CD14-positive monocyte (primary cell): ENCODE measurements around the gene ORAI2. TPM values are rescaled to one million over a fixed set of nuclear protein-coding genes. Genes with fewer than 3 reads are reported as not detected.
A peak's percentile ranks its signal among the peaks of the same experiment; 100 is the strongest.

Experiments used
- DNase-seq, 3 donors: peaks; one replicate each; pipeline ENCODE4 v3.0.0-alpha.2; 2011 to 2022
- H2AFZ ChIP-seq: 2 replicates; pipeline ENCODE4 v1.6.0; 2012; ENCODE audit warnings: mild to moderate bottlenecking, low read depth, low read length, inconsistent platforms; ENCODE audit not compliant: insufficient read depth, poor library complexity, severe bottlenecking
- H3K27ac ChIP-seq, 2 donors: 1 replicate in 1 of 2; 2 replicates in 1 of 2; pipeline ENCODE4 v1.5.1; 2012 to 2013; ENCODE audit warnings: low read length in 2 of 2, control low read depth in 1 of 2, inconsistent platforms in 1 of 2, low read depth in 1 of 2, mild to moderate bottlenecking in 1 of 2
- H3K27me3 ChIP-seq, 2 donors: one replicate each; pipeline versions ENCODE4 v1.6.0 to v1.6.1; 2011 to 2013; ENCODE audit warnings: low read length in 2 of 2; ENCODE audit not compliant: control insufficient read depth in 2 of 2, insufficient read depth in 2 of 2
- H3K36me3 ChIP-seq, 2 donors: replicated peaks in 1 of 2; 1 replicate in 1 of 2; 2 replicates in 1 of 2; pipeline versions ENCODE4 v1.5.1 to v1.6.1; 2012 to 2013; ENCODE audit warnings: low read length in 2 of 2, control low read depth in 1 of 2, inconsistent platforms in 1 of 2, mild to moderate bottlenecking in 1 of 2; ENCODE audit not compliant: insufficient read depth in 2 of 2, control insufficient read depth in 1 of 2
- H3K4me1 ChIP-seq, 2 donors: 1 replicate in 1 of 2; 2 replicates in 1 of 2; pipeline versions ENCODE4 v1.5.1 to v1.6.1; 2012 to 2013; ENCODE audit warnings: low read length in 2 of 2, control low read depth in 1 of 2, inconsistent platforms in 1 of 2, mild to moderate bottlenecking in 1 of 2, moderate library complexity in 1 of 2; ENCODE audit not compliant: insufficient read depth in 2 of 2, control insufficient read depth in 1 of 2
- H3K4me2 ChIP-seq: replicated peaks from 2 replicates; pipeline ENCODE3; 2012; ENCODE audit warnings: low read length, moderate library complexity, mild to moderate bottlenecking; ENCODE audit not compliant: poor library complexity, severe bottlenecking; ENCODE audit errors: extremely low read depth
- H3K4me3 ChIP-seq, 3 experiments: fragments of 200-600 bp in 1 of 3; sonication (generic) in 1 of 3; replicated peaks in 1 of 3; 1 replicate in 2 of 3; 2 replicates in 1 of 3; pipeline ENCODE4 v1.5.1; 2011 to 2013; ENCODE audit warnings: low read length in 3 of 3, mild to moderate bottlenecking in 3 of 3, control low read depth in 2 of 3, low read depth in 2 of 3, inconsistent platforms in 1 of 3, moderate library complexity in 1 of 3
- H3K79me2 ChIP-seq: 2 replicates; pipeline ENCODE4 v1.6.0; 2012; ENCODE audit warnings: mild to moderate bottlenecking, control low read depth, inconsistent platforms, low read length, moderate library complexity; ENCODE audit not compliant: insufficient read depth
- H3K9ac ChIP-seq: 2 replicates; pipeline ENCODE4 v1.6.0; 2017; ENCODE audit warnings: low read length, mild to moderate bottlenecking; ENCODE audit not compliant: insufficient read depth, poor library complexity, severe bottlenecking
- H3K9me3 ChIP-seq, 2 donors: replicated peaks in 1 of 2; 1 replicate in 1 of 2; 2 replicates in 1 of 2; pipeline versions ENCODE4 v1.5.1 to v1.6.1; 2012 to 2013; ENCODE audit warnings: low read length in 2 of 2, control low read depth in 1 of 2; ENCODE audit not compliant: control insufficient read depth in 1 of 2, insufficient read depth in 1 of 2
- H4K20me1 ChIP-seq: 2 replicates; pipeline ENCODE4 v1.6.0; 2012; ENCODE audit warnings: mild to moderate bottlenecking, low read length, control low read depth, moderate library complexity; ENCODE audit not compliant: insufficient read depth
- H3K27ac Mint-ChIP-seq, 7 donors: one replicate each; pipeline ENCODE4 v1.8.0; 2020; ENCODE audit warnings: mild to moderate bottlenecking in 7 of 7, mixed read lengths in 7 of 7, moderate library complexity in 6 of 7, inconsistent platforms in 2 of 7
- H3K27me3 Mint-ChIP-seq, 3 donors: one replicate each; pipeline ENCODE4 v1.8.0; 2021 to 2022; ENCODE audit warnings: low read depth in 3 of 3, mild to moderate bottlenecking in 3 of 3, mixed read lengths in 3 of 3, moderate library complexity in 3 of 3, inconsistent platforms in 1 of 3
- H3K36me3 Mint-ChIP-seq, 2 donors: one replicate each; pipeline ENCODE4 v1.8.0; 2020; ENCODE audit warnings: mixed read lengths in 2 of 2, inconsistent platforms in 1 of 2, mild to moderate bottlenecking in 1 of 2
- H3K4me1 Mint-ChIP-seq: one replicate; pipeline ENCODE4 v1.8.0; 2020; ENCODE audit warnings: mild to moderate bottlenecking, mixed read lengths
- H3K4me3 Mint-ChIP-seq, 2 donors: one replicate each; pipeline ENCODE4 v1.8.0; 2020; ENCODE audit warnings: mild to moderate bottlenecking in 2 of 2, mixed read lengths in 2 of 2, moderate library complexity in 1 of 2
- H3K9me3 Mint-ChIP-seq, 7 donors: one replicate each; pipeline ENCODE4 v1.8.0; 2020 to 2022; ENCODE audit warnings: mixed read lengths in 7 of 7, mild to moderate bottlenecking in 6 of 7, moderate library complexity in 6 of 7, inconsistent platforms in 2 of 7
- WGBS: methylation state at CpG from one replicate; pipeline ENCODE4 v1.1.5; 2013; ENCODE audit warnings: missing lambda C conversion rate; ENCODE audit not compliant: insufficient coverage; 5-methylcytosine and 5-hydroxymethylcytosine counted together
- intact Hi-C, 2 donors: fragments of 100-400 bp; cut with micrococcal nuclease; formaldehyde crosslinking; loops; one replicate each; pipeline versions ENCODE4 v1.15.0 to v1.15.1; 2023
- polyA plus RNA-seq, 3 donors: library from polyadenylated mRNA; depleted of rRNA in 1 of 3; unstranded in 2 of 3; stranded (reverse) in 1 of 3; fragments of 300-500 nt in 2 of 3; fragments of >200 nt in 1 of 3; fragmentation: Illumina TruSeq in 2 of 3; gene quantifications; 1 replicate in 2 of 3; 2 replicates in 1 of 3; pipeline ENCODE4 v1.2.3, GENCODE V29; 2012 to 2021
- TF ChIP-seq, protein P1 (sequence below): fragments of 200-600 bp; IDR thresholded peaks from one replicate; pipeline ENCODE4 v1.8.0; 2022; ENCODE audit warnings: antibody characterized with exemption, mild to moderate bottlenecking

The ORAI2 gene
- polyA plus RNA-seq, 3 donors: 27.5 to 50.0 (median 38.2) TPM

GRCh38 chr7:102455596-102455995, 22.2 kb downstream of the ORAI2 start:
- H3K9me3 ChIP-seq: no peaks in the 10 kb centered on the region
- H3K4me2 ChIP-seq: no peak overlapping the region
- H3K4me1 Mint-ChIP-seq: no peaks in the 10 kb centered on the region
- H2AFZ ChIP-seq: no peak overlapping the region
- no peak for DNase-seq
- H3K27me3 Mint-ChIP-seq: no peaks in the 10 kb centered on the region
- H3K9me3 Mint-ChIP-seq: no peaks in the 10 kb centered on the region
- intact Hi-C loops: loop anchor here in 1 of 2 donors (10.0 kb wide), 1 partner anchor 171 kb away; the partner anchor contains the start of gene SH2B2
- no peaks in the 10 kb centered on the region for H3K27me3 ChIP-seq
- no peak overlapping the region for H3K4me3 ChIP-seq
- no peaks in the 10 kb centered on the region for H3K4me1 ChIP-seq
- H3K27ac Mint-ChIP-seq: no peak overlapping the region
- H3K36me3 ChIP-seq: peaks cover 33 to 44% of the 10 kb centered on the region in 2 donors
- peaks cover 1% of the 10 kb centered on the region for H4K20me1 ChIP-seq
- no peak overlapping the region for H3K4me3 Mint-ChIP-seq
- H3K79me2 ChIP-seq: no peaks in the 10 kb centered on the region
- WGBS: 94% methylated on average over 10 of the region's 11 CpGs
- no peak overlapping the region for H3K9ac ChIP-seq
- TF ChIP-seq, protein P1, sequence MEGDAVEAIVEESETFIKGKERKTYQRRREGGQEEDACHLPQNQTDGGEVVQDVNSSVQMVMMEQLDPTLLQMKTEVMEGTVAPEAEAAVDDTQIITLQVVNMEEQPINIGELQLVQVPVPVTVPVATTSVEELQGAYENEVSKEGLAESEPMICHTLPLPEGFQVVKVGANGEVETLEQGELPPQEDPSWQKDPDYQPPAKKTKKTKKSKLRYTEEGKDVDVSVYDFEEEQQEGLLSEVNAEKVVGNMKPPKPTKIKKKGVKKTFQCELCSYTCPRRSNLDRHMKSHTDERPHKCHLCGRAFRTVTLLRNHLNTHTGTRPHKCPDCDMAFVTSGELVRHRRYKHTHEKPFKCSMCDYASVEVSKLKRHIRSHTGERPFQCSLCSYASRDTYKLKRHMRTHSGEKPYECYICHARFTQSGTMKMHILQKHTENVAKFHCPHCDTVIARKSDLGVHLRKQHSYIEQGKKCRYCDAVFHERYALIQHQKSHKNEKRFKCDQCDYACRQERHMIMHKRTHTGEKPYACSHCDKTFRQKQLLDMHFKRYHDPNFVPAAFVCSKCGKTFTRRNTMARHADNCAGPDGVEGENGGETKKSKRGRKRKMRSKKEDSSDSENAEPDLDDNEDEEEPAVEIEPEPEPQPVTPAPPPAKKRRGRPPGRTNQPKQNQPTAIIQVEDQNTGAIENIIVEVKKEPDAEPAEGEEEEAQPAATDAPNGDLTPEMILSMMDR: no peak
- no peak overlapping the region for H3K27ac ChIP-seq
- peaks cover 26 to 50% of the 10 kb centered on the region in 2 donors for H3K36me3 Mint-ChIP-seq

DNA sequence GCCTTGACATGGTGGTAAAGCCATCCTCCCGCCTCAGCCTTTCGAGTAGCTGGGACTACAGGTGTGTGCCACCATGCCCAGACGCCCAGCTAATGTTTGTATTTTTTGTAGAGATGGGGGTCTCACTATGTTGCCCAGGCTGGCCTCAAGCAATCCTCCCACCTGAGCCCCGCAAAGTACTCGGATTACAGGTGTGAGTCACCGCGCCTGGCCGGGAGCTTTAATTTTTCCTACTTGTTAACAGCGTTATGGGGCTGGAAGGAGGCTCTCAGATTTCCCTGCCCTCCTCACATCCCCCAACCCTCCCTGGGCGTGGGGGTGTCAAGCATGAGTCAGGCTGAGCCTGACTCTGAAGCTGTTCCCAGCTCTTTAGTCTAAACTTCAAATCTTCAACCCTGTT, 23.0 kb downstream of the ORAI2 start:
- Histone ChIP-seq H3K36me3 (peaks cover 33 to 44% of the 10 kb centered on the region in 2 donors), H3K9ac (no peak overlapping the region), H3K4me3 (no peak overlapping the region), H3K9me3 (no peaks in the 10 kb centered on the region), H4K20me1 (no peaks in the 10 kb centered on the region), H2AFZ (no peak overlapping the region), H3K4me1 (no peaks in the 10 kb centered on the region), H3K27me3 (no peaks in the 10 kb centered on the region), H3K79me2 (no peaks in the 10 kb centered on the region), H3K4me2 (no peak overlapping the region), H3K27ac (no peak overlapping the region)
- H3K27me3 Mint-ChIP-seq: no peaks in the 10 kb centered on the region
- no peak for DNase-seq
- H3K4me1 Mint-ChIP-seq: no peaks in the 10 kb centered on the region
- H3K36me3 Mint-ChIP-seq: peaks cover 26 to 51% of the 10 kb centered on the region in 2 donors
- H3K9me3 Mint-ChIP-seq: no peaks in the 10 kb centered on the region
- peak overlapping the region in 1 of 7 donors; percentile 44 for H3K27ac Mint-ChIP-seq
- intact Hi-C loops: loop anchor here in 1 of 2 donors (10.0 kb wide), 1 partner anchor 172 kb away; the partner anchor contains the start of gene SH2B2
- TF ChIP-seq, protein P1: no peak
- 100% methylated on average over 2 of the region's 10 CpGs for WGBS
- H3K4me3 Mint-ChIP-seq: no peak overlapping the region
